ENCODE data around the gene AP1S1. TPM values are rescaled to one million over a fixed set of nuclear protein-coding genes. Genes with fewer than 3 reads are reported as not detected.
A peak's percentile ranks its signal among the peaks of the same experiment; 100 is the strongest.
"Not testable (repeated sequence)": the region's sequence is repeated elsewhere in the genome, so short reads cannot be mapped to it uniquely, and the experiment has no call there.

AP1S1 gene
- total and polyA plus RNA-seq, 12 donors = 7.8 to 33.1 (median 11.4) TPM

DNA sequence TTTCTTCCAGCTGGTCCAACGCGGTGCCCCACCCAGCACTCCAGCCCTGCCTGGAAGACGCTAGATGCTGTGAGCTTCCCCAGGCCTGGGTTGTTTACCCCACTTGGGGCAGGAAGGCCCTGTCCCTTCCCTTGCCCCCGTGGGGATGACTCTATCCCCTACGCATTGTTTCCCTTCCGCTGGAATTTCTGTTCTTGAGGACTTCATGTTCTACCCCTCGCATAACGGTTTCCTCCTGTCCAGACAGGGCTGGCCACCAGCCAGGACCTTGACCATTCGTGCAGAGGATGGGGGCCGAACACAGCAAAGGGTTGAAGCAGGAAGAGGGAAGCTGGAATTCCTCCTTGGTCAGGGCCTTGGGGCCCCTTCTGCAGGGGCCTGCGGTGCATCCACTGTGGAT, 42.0 kb upstream of the AP1S1 start:
- Histone ChIP-seq H3K4me1 (peaks cover 3 to 44% (median 34%) of the 10 kb centered on the region in 9 donors), H3K4me3 (no peak overlapping the region), H3K9me3 (no peaks in the 10 kb centered on the region), H3K27me3 (no peaks in the 10 kb centered on the region), H3K27ac (peak overlapping the region; percentile 62 to 84 (median 76)), H3K36me3 (no peaks in the 10 kb centered on the region)
- ATAC-seq (peak; percentile 25 to 91 (median 75)), DNase-seq (peak; percentile 46 to 85)
- TF ChIP-seq, protein P1, sequence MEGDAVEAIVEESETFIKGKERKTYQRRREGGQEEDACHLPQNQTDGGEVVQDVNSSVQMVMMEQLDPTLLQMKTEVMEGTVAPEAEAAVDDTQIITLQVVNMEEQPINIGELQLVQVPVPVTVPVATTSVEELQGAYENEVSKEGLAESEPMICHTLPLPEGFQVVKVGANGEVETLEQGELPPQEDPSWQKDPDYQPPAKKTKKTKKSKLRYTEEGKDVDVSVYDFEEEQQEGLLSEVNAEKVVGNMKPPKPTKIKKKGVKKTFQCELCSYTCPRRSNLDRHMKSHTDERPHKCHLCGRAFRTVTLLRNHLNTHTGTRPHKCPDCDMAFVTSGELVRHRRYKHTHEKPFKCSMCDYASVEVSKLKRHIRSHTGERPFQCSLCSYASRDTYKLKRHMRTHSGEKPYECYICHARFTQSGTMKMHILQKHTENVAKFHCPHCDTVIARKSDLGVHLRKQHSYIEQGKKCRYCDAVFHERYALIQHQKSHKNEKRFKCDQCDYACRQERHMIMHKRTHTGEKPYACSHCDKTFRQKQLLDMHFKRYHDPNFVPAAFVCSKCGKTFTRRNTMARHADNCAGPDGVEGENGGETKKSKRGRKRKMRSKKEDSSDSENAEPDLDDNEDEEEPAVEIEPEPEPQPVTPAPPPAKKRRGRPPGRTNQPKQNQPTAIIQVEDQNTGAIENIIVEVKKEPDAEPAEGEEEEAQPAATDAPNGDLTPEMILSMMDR (IDR thresholded peaks at IDR 0.05) = no peak
- intact Hi-C loops (cut with DNase I) = no loop called here
- 36 to 57% methylated on average over 11 of the region's 11 CpGs for WGBS, 2 donors

DNA sequence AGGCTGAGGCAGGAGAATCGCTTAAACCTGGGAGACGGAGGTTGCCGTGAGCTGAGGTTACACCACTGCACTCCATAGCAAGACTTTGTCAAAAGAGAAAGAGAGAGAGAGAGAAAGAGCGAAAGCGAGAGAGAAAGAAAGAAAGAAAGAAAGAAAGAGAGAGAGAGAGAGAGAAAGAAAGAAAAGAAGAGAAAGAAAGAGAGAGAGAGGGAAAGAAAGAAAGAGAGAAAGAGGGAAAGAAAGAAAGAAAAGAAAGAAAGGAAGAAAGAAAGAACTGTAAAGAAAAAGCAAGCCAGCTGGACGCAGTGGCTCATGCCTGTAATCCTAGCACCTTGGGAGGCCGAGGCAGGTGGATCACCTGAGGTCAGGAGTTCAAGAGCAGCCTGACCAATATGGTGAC, 41.1 kb upstream of the AP1S1 start:
- peaks cover 3 to 47% (median 37%) of the 10 kb centered on the region in 9 donors for H3K4me1 ChIP-seq
- H3K9me3 ChIP-seq; H3K27me3 ChIP-seq; DNase-seq; H3K4me3 ChIP-seq; intact Hi-C loops (cut with DNase I); ATAC-seq; H3K36me3 ChIP-seq: not testable (repeated sequence)
- peak overlapping the region in 7 of 10 donors; percentile 62 to 84 (median 78) for H3K27ac ChIP-seq
- 99% methylated on average over 7 of the region's 7 CpGs for WGBS, 2 donors

DNA sequence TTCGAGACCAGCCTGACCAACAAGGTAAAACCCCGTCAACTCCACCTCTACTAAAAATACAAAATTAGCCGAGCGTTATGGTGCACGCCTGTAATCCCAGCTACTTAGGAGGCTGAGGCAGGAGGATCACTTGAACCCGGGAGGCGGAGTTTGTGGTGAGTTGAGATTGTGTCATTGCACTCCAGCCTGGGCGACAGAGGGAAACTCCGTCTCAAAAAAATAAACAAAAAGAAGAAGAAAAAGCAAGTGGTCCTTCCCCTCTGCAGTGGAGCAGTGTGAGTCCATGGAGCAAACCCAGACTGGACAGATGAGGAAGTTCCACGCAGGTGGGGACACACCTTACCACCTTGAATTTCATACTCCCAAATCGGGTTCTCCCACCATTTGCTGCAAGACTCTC, 40.4 kb upstream of the AP1S1 start:
- ATAC-seq (no peak), DNase-seq (no peak)
- intact Hi-C loops (cut with DNase I) = no loop called here
- Histone ChIP-seq H3K27ac (peak overlapping the region in 1 of 10 donors; percentile 40), H3K27me3 (no peaks in the 10 kb centered on the region), H3K9me3 (no peaks in the 10 kb centered on the region), H3K4me1 (peaks cover 3 to 42% (median 31%) of the 10 kb centered on the region in 9 donors), H3K4me3 (no peak overlapping the region), H3K36me3 (no peaks in the 10 kb centered on the region)
- 92 to 94% methylated on average over 11 of the region's 11 CpGs for WGBS, 2 donors
- TF ChIP-seq, protein P1 (IDR thresholded peaks at IDR 0.05) = no peak

DNA sequence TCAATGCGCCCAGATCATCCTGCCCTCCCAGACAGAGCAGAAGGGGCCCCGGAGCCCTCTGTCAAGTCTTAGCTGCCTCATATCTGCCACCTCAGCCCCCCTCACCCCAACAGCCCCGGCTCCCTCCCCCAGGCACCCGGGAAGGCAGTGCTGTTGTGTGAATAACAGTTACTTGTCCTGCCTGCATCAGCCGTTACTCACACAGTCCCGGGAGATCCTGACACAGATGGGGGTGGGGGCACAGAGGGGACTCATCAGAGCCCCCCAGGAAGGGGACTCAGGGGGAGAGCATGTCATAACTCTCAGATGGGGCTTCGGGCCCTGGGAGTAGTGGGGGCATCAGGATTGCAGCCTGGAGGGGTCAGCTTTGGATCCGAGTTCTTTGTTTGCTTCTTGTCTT, 39.8 kb upstream of the AP1S1 start:
- ATAC-seq (no peak), DNase-seq (no peak)
- H3K27ac ChIP-seq = peak overlapping the region in 1 of 10 donors; percentile 40
- H3K4me3 ChIP-seq = no peak overlapping the region
- no peaks in the 10 kb centered on the region for H3K36me3 ChIP-seq
- WGBS, 2 donors = 58 to 62% methylated on average over 8 of the region's 8 CpGs
- H3K4me1 ChIP-seq = peaks cover 3 to 36% (median 28%) of the 10 kb centered on the region in 9 donors
- no peaks in the 10 kb centered on the region for H3K27me3 ChIP-seq
- TF ChIP-seq, protein P1 (IDR thresholded peaks at IDR 0.05) = no peak
- intact Hi-C loops (cut with DNase I) = no loop called here
- no peaks in the 10 kb centered on the region for H3K9me3 ChIP-seq

DNA sequence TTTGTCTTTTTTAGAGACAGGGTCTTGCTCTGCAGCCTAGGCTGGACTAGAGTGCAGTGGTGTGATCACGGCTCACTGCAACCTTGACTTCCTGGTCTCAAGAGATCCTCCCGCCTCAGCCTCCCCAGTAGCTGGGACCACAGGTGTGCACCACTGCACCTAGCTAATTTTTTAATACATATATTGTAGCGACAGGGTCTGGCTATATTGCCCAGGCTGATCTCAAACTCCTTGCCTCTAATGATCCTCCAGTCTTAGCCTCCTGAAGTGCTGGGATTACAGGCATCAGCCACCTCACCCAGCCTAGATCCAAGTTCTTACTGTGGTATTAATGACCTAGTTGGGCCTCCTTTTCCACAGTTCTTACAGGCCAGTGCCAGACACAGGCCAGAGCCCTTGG, 39.1 kb upstream of the AP1S1 start:
- Histone ChIP-seq H3K36me3 (no peaks in the 10 kb centered on the region), H3K4me3 (no peak overlapping the region), H3K4me1 (peaks cover 3 to 36% (median 28%) of the 10 kb centered on the region in 9 donors), H3K27ac (no peak overlapping the region), H3K27me3 (no peaks in the 10 kb centered on the region), H3K9me3 (no peaks in the 10 kb centered on the region)
- 94 to 97% methylated on average over 3 of the region's 3 CpGs for WGBS, 2 donors
- DNase-seq = no peak
- ATAC-seq = no peak
- intact Hi-C loops (cut with DNase I) = no loop called here
- TF ChIP-seq, protein P1 (IDR thresholded peaks at IDR 0.05) = no peak
